Hepatocyte (in vitro differentiated cells): ENCODE measurements around the gene DIPK1A.

Experiments
- EZH2 ChIP-seq: fragments of 200-600 bp; sonication (generic); IDR thresholded peaks from 2 replicates; pipeline ENCODE4 v1.6.1; 2016; ENCODE audit warnings: antibody characterized with exemption, mild to moderate bottlenecking, borderline replicate concordance
- EZH2phosphoT487 ChIP-seq: fragments of 200-600 bp; sonication (generic); IDR thresholded peaks from one replicate; pipeline ENCODE4 v1.6.1; 2018; ENCODE audit warnings: antibody characterized with exemption, mild to moderate bottlenecking, low read depth, moderate library complexity; ENCODE audit not compliant: unreplicated experiment, severe bottlenecking
- TF ChIP-seq, protein P1 (sequence below): fragments of 200-600 bp; sonication (generic); IDR thresholded peaks from 2 replicates; pipeline ENCODE4 v1.5.1; 2016; ENCODE audit warnings: antibody characterized with exemption, mild to moderate bottlenecking; ENCODE audit not compliant: poor library complexity

DNA sequence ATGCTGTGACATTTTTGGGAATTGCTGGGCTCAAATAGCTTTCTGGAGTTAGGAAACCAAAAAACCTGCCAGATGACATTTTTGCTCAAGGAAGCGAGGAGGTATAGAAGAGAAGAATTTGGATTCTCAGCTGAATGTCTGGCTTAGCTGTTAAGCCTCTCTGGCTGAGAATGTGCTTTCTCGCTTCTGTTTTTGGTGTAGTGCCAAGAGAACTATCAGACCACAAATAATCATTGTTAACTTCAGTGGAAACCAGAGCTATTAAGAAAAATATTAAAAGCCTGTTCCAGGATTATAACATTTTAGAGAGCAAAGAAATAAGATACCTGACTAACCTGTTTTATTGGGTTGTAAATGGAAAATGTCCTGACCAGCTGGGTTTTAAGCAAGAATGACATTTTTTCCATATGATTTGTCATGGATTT lies 39.5 kb upstream of the DIPK1A start:
- TF ChIP-seq, protein P1, sequence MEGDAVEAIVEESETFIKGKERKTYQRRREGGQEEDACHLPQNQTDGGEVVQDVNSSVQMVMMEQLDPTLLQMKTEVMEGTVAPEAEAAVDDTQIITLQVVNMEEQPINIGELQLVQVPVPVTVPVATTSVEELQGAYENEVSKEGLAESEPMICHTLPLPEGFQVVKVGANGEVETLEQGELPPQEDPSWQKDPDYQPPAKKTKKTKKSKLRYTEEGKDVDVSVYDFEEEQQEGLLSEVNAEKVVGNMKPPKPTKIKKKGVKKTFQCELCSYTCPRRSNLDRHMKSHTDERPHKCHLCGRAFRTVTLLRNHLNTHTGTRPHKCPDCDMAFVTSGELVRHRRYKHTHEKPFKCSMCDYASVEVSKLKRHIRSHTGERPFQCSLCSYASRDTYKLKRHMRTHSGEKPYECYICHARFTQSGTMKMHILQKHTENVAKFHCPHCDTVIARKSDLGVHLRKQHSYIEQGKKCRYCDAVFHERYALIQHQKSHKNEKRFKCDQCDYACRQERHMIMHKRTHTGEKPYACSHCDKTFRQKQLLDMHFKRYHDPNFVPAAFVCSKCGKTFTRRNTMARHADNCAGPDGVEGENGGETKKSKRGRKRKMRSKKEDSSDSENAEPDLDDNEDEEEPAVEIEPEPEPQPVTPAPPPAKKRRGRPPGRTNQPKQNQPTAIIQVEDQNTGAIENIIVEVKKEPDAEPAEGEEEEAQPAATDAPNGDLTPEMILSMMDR, result no peak
- TF ChIP-seq EZH2 (no peak), EZH2phosphoT487 (no peak)
